HepG2 (cell line): Measurements from ENCODE around the gene NDUFS1. TPM values are rescaled to one million over a fixed set of nuclear protein-coding genes. Genes with fewer than 3 reads are reported as not detected.
A peak's percentile ranks its signal among the peaks of the same experiment; 100 is the strongest.

ENCODE experiments used
- ATAC-seq: fragments of 200-7000 bp; cut with Tn5 transposase; 3 replicates; pipeline ENCODE4 v1.9.1; 2020; ENCODE audit warnings: mild to moderate bottlenecking, moderate library complexity
- BruUV-seq: library from RNA; stranded (reverse); fragments of 400-500 nt; replicated peaks from 2 replicates; lab custom pipeline; 2021; lab: Mats Ljungman, UMichigan
- CTCF ChIA-PET: fragments of 300-600 bp; formaldehyde crosslinking; extraction: SDS; loops from one replicate; lab custom pipeline; 2021; ENCODE audit warnings: low total read pairs, inconsistent platforms, low intra/inter-chr PET ratio; lab: Yijun Ruan, JAX
- POLR2A ChIA-PET: fragments of 350-600 bp; sonication (Branson Sonifier 250); formaldehyde crosslinking; loops from one replicate; lab custom pipeline; 2020; ENCODE audit warnings: antibody characterized with exemption, inconsistent platforms; lab: Yijun Ruan, JAX
- DNase-seq: peaks from one replicate; pipeline ENCODE4 v3.0.0-alpha.2; 2015; ENCODE audit warnings: low spot score
- FAIRE-seq: peaks from 3 replicates; lab custom pipeline; 2011; peaks lifted over from hg19 to GRCh38; lab: Jason Lieb, UNC
- H2AFZ ChIP-seq: one replicate; pipeline ENCODE4 v1.6.1; 2011; ENCODE audit warnings: low read length, inconsistent platforms
- H3K27ac ChIP-seq: fragments of 300-600 bp; 3 replicates; pipeline ENCODE4 v1.8.0; 2011; ENCODE audit warnings: mixed run types, mild to moderate bottlenecking, mixed read lengths, low read length, inconsistent platforms; ENCODE audit not compliant: insufficient read depth; ENCODE audit errors: extremely low read length
- H3K27me3 ChIP-seq, 2 experiments: fragments of 200-600 bp in 1 of 2; 2 replicates in 1 of 2; 3 replicates in 1 of 2; pipeline versions ENCODE4 v1.6.0 to v1.8.0; 2011; ENCODE audit warnings: low read length in 2 of 2, mild to moderate bottlenecking in 2 of 2, moderate library complexity in 2 of 2, inconsistent platforms in 1 of 2; ENCODE audit not compliant: insufficient read depth in 2 of 2, control insufficient read depth in 1 of 2
- H3K36me3 ChIP-seq, 2 experiments: fragments of 200-600 bp in 1 of 2; replicated peaks in 1 of 2; 2 replicates in 1 of 2; 3 replicates in 1 of 2; pipeline versions ENCODE4 v1.5.1 to v1.8.0; 2011; ENCODE audit warnings: low read length in 2 of 2, inconsistent platforms in 1 of 2; ENCODE audit not compliant: insufficient read depth in 2 of 2, control insufficient read depth in 1 of 2
- H3K4me1 ChIP-seq: 2 replicates; pipeline ENCODE4 v1.5.1; 2012; ENCODE audit warnings: low read length, inconsistent platforms; ENCODE audit not compliant: insufficient read depth
- H3K4me2 ChIP-seq: 2 replicates; pipeline ENCODE4 v1.6.0; 2011; ENCODE audit warnings: low read depth, low read length, inconsistent platforms
- H3K4me3 ChIP-seq, 3 experiments: fragments of 200-600 bp in 1 of 3; sonication (generic), shearing (Covaris generic) in 1 of 3; replicated peaks in 1 of 3; 2 replicates each; pipeline ENCODE4 v1.5.1; 2011 to 2016; ENCODE audit warnings: low read length in 3 of 3, inconsistent platforms in 2 of 3, low read depth in 2 of 3, mild to moderate bottlenecking in 2 of 3, control low read depth in 1 of 3, mixed read lengths in 1 of 3; ENCODE audit not compliant: insufficient read depth in 1 of 3
- H3K79me2 ChIP-seq: one replicate; pipeline ENCODE4 v1.6.1; 2011; ENCODE audit warnings: low read length, inconsistent platforms; ENCODE audit not compliant: insufficient read depth
- H3K9ac ChIP-seq: 2 replicates; pipeline ENCODE4 v1.6.0; 2011; ENCODE audit warnings: mild to moderate bottlenecking, low read depth, low read length, inconsistent platforms; ENCODE audit not compliant: insufficient read depth
- H3K9me3 ChIP-seq: 2 replicates; pipeline ENCODE4 v1.5.1; 2012; ENCODE audit warnings: mild to moderate bottlenecking, low read length
- H4K20me1 ChIP-seq: 2 replicates; pipeline ENCODE4 v1.6.0; 2011; ENCODE audit warnings: inconsistent platforms, mild to moderate bottlenecking, low read length, moderate library complexity; ENCODE audit not compliant: insufficient read depth
- PAF1 ChIP-seq: IDR thresholded peaks from 2 replicates; pipeline ENCODE4 v1.6.1; 2016; ENCODE audit warnings: missing genetic modification reagents, missing compliant biosample characterization
- POLR2A ChIP-seq, 2 experiments: IDR thresholded peaks; 2 replicates each; pipeline ENCODE4 v1.6.1; 2011; ENCODE audit warnings: low read depth in 2 of 2, low read length in 2 of 2, mild to moderate bottlenecking in 1 of 2, moderate library complexity in 1 of 2; ENCODE audit not compliant: insufficient read depth in 1 of 2
- POLR2AphosphoS2 ChIP-seq: IDR thresholded peaks from 2 replicates; pipeline ENCODE4 v1.6.1; 2011; ENCODE audit warnings: low read depth, low read length, improper control_type of control experiment
- POLR2AphosphoS5 ChIP-seq: IDR thresholded peaks from 2 replicates; pipeline ENCODE4 v1.6.1; 2012; ENCODE audit warnings: low read depth, low read length
- POLR2G ChIP-seq: fragments of 200-400 bp; formaldehyde crosslinking; IDR thresholded peaks from 2 replicates; pipeline ENCODE4 v1.6.1; 2018; ENCODE audit warnings: mild to moderate bottlenecking, low read depth, low read length, moderate library complexity
- PPARG ChIP-seq: conservative IDR thresholded peaks from 2 replicates; pipeline ENCODE4 v1.6.1; 2016; ENCODE audit warnings: missing biosample characterization, missing genetic modification reagents
- RAD21 ChIP-seq: fragments of 450-650 bp; formaldehyde crosslinking; IDR thresholded peaks from 2 replicates; pipeline ENCODE4 v1.5.0; 2020; ENCODE audit warnings: mild to moderate bottlenecking
- RBFOX2 ChIP-seq: fragments of 200-400 bp; formaldehyde crosslinking; IDR thresholded peaks from 2 replicates; pipeline ENCODE4 v1.6.1; 2017; ENCODE audit warnings: low read depth, mild to moderate bottlenecking, low read length
- RBM22 ChIP-seq: fragments of 200-400 bp; formaldehyde crosslinking; optimal IDR thresholded peaks from 2 replicates; pipeline ENCODE3; 2017; ENCODE audit warnings: mild to moderate bottlenecking, low read length, moderate library complexity
- SOX6 ChIP-seq, 2 experiments: fragments of 450-650 bp in 1 of 2; sonication (generic) in 1 of 2; formaldehyde crosslinking in 1 of 2; IDR thresholded peaks; 2 replicates each; pipeline versions ENCODE4 v1.4.0 to v1.6.1; 2017 to 2020; ENCODE audit warnings: antibody characterized with exemption in 1 of 2, mild to moderate bottlenecking in 1 of 2, missing genetic modification reagents in 1 of 2
- ZNF33B ChIP-seq: sonication (generic); formaldehyde crosslinking; IDR thresholded peaks from 2 replicates; pipeline ENCODE4 v1.5.1; 2020; ENCODE audit warnings: mild to moderate bottlenecking, missing genetic modification reagents
- ZNF646 ChIP-seq: sonication (generic); formaldehyde crosslinking; IDR thresholded peaks from 2 replicates; pipeline ENCODE4 v1.9.0; 2021; ENCODE audit warnings: mild to moderate bottlenecking, missing genetic modification reagents
- ZNF766 ChIP-seq: sonication (generic); formaldehyde crosslinking; IDR thresholded peaks from 2 replicates; pipeline ENCODE4 v1.5.0; 2020; ENCODE audit warnings: missing genetic modification reagents, borderline replicate concordance
- WGBS: methylation state at CpG from one replicate; pipeline ENCODE4 v1.1.6; 2017; ENCODE audit warnings: low lambda C conversion rate; 5-methylcytosine and 5-hydroxymethylcytosine counted together
- in situ Hi-C: cut with HindIII; loops from 2 replicates; pipeline ENCODE4 v1.10.0; 2017; ENCODE audit warnings: low pct_unique_long_range_greater_than_20kb; ENCODE audit not compliant: extremely low pct_ligation_motif_present
- intact Hi-C: fragments of 100-400 bp; cut with micrococcal nuclease; formaldehyde crosslinking; loops from one replicate; pipeline ENCODE4 v1.10.0; 2022; ENCODE audit not compliant: unreplicated experiment
- polyA plus RNA-seq, 8 experiments: library from polyadenylated mRNA; depleted of rRNA in 3 of 8; stranded (reverse) in 7 of 8; unstranded in 1 of 8; fragments of >200 nt; fragmentation: Illumina TruSeq in 4 of 8; extraction: Trizol in 4 of 8; gene quantifications; 2 replicates each; pipeline versions ENCODE4 v1.2.1 to v1.2.3, GENCODE V29; 2011 to 2016; ENCODE audit warnings: low read depth in 4 of 8, missing spikeins in 1 of 8, mixed read lengths in 1 of 8; ENCODE audit not compliant: insufficient read depth in 1 of 8
- total RNA-seq, 5 experiments: library from RNA; depleted of rRNA; stranded (reverse); fragments of >200 nt; fragmentation: Illumina TruSeq; extraction: Trizol; gene quantifications; 2 replicates each; pipeline ENCODE4 v1.2.3, GENCODE V29; 2016; ENCODE audit warnings: low read depth in 1 of 5

Gene NDUFS1
- total and polyA plus RNA-seq, 2 of the 13 experiments (the other 11 are each of a cell fraction or from before 2014, with no cell fraction given), result 139 to 242 TPM

- CTCF ChIA-PET, result no interaction called here
- intact Hi-C loops, result loop anchor here (10.0 kb wide), 1 partner anchor 391 kb away; no protein-coding TSS in a partner anchor
- H3K4me1 ChIP-seq, result peaks cover 34% of the 10 kb centered on the region
- H3K27ac ChIP-seq, result no peak overlapping the region
- peaks cover 8 to 30% of the 10 kb centered on the region in 2 experiments; a peak in 4 of 5 replicates for H3K36me3 ChIP-seq
- no peak for DNase-seq
- H4K20me1 ChIP-seq, result peaks cover 15% of the 10 kb centered on the region
- H3K4me3 ChIP-seq, result no peak overlapping the region
- BruUV-seq, result no TSS peak
- peaks cover 36% of the 10 kb centered on the region for H3K79me2 ChIP-seq
- no peak for ATAC-seq
- in situ Hi-C loops, result no loop called here
- no peaks in the 10 kb centered on the region for H3K9me3 ChIP-seq
- no peaks in the 10 kb centered on the region; a peak in 1 of 5 replicates for H3K27me3 ChIP-seq
- TF ChIP-seq POLR2AphosphoS2 (peak; percentile 45; the same call in 1 of the 2 replicates), SOX6 (IDR thresholded peaks at IDR 0.05) (no peak), SOX6 (CRISPR knock-in tag; IDR thresholded peaks at IDR 0.05) (peak; percentile 11; the same call in 1 of the 2 replicates), RBM22 (peak; percentile 79), RBFOX2 (peak; percentile 66), POLR2G (peak; percentile 68), PAF1 (peak; percentile 74; the same call in 1 of the 2 replicates), POLR2AphosphoS5 (peak; percentile 64; the same call in 1 of the 2 replicates), ZNF646 (no peak), ZNF766 (CRISPR knock-in tag) (no peak), POLR2A (IDR thresholded peaks at IDR 0.05; ENCODE audit: insufficient read depth in 1 of 2, low read depth in 2 of 2, low read length in 2 of 2) (peak in 1 of 2 experiments; percentile 38; a peak in 2 of 4 replicates), PPARG (CRISPR knock-in tag) (no peak), ZNF33B (CRISPR knock-in tag) (0 out of 2 replicates have a peak, but pooled peaks have one; percentile 30), RAD21 (CRISPR knock-in tag) (0 out of 2 replicates have a peak, but pooled peaks have one; percentile 6)
- H3K9ac ChIP-seq, result no peak overlapping the region
- H2AFZ ChIP-seq, result no peak overlapping the region
- peak overlapping the region; percentile 9; the same call in 1 of the 2 replicates for H3K4me2 ChIP-seq
- POLR2A ChIA-PET, result interaction anchor here (4.3 kb wide), 1 partner anchor 77 kb away, joined by 32 read pairs; the partner anchor contains the start of gene INO80D
- 89% methylated on average over 3 of the region's 3 CpGs for WGBS
- no peak for FAIRE-seq
Measured at GRCh38 chr2:206163251-206163880, 4.1 kb upstream of the NDUFS1 start.
